Hepatic stellate cell (primary cell): ENCODE measurements around the gene DTNBP1.

ENCODE experiments used
- DNase-seq: peaks from one replicate; pipeline ENCODE4 v3.0.0; 2011; ENCODE audit warnings: low spot score

DTNBP1 gene

GRCh38 chr6:15480525-15480924 is 182.3 kb downstream of the DTNBP1 start:
- no peak for DNase-seq

- DNase-seq = no peak
These were observed 183.1 kb downstream of the DTNBP1 start for GRCh38 chr6:15479761-15480160.

GRCh38 chr6:15477746-15478145 is 185.1 kb downstream of the DTNBP1 start:
- DNase-seq = no peak

GRCh38 chr6:15476631-15477380 is 186.0 kb downstream of the DTNBP1 start:
- no peak for DNase-seq

- DNase-seq = no peak
These were observed 187.0 kb downstream of the DTNBP1 start for GRCh38 chr6:15475872-15476271.

- DNase-seq = no peak
These were observed 187.6 kb downstream of the DTNBP1 start for GRCh38 chr6:15475261-15475660.

GRCh38 chr6:15474196-15474595 is 188.6 kb downstream of the DTNBP1 start:
- DNase-seq = no peak

GRCh38 chr6:15473741-15474161 is 189.1 kb downstream of the DTNBP1 start:
- DNase-seq = no peak

GRCh38 chr6:15473174-15473573 is 189.7 kb downstream of the DTNBP1 start:
- DNase-seq = no peak
